ENCODE data around the gene PALLD.

The PALLD gene

DNA sequence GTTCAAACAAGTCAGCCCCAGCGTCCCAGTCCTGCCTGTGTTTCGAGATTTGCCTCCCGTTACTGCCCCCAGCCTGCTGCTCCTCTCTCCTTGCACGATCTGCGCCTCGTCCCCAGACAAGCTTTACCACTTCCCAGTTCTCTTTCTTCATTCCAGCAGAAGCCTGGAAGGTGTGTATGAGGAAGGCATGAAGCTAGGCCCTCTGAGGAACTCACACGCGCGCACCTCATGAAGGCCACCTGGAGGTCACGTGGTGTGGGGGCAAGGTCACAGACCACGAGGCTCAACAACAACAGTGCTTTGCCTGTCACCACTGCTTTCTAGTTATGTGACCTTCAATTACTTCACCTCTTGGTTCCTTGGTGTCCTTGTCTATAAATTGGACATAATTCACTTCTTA is 181.0 kb downstream of the PALLD start:
- no peak for TF ChIP-seq CTCF (conservative IDR thresholded peaks at IDR 0.05; ENCODE audit: low read depth, low read length)

DNA sequence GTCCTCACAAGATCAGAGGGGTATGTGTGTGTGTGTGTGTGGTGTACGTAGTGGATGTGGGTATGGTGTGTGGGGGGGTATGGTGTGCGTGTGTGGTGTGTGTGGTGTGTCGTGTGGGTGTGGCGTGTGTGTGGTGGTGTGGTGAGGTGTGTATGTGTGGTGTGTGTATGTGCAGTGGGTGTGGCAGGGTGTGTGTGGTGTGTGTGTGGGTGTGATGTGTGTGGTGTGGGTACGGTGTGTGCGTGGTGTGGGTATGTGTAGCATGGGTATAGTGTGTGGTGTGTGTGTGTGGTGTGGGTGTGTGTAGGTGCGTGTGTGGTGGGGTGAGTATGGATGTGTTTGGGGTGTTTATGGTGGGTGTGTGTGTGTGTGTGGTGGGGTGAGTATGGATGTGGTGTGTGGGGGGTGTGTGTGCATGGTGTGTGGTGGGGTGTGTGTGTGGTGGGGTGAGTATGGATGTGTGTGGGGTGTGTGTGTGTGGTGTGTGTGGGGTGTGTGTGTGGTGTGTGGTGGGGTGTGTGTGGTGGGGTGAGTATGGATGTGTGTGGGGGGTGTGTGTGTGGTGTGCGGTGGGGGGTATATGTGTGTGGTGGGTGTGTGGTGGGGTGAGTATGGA is 182.0 kb downstream of the PALLD start:
- DNase-seq (ENCODE audit: low read depth), result no peak
- no peak overlapping the region for H3K4me3 ChIP-seq (ENCODE audit: low read depth, low read length)
- no peak for TF ChIP-seq CTCF (conservative IDR thresholded peaks at IDR 0.05; ENCODE audit: low read depth, low read length)

More for the DNA sequence above, 181.0 kb downstream of the PALLD start:
- no peak for DNase-seq (ENCODE audit: low read depth)
- H3K4me3 ChIP-seq (ENCODE audit: low read depth, low read length), result no peak overlapping the region

DNA sequence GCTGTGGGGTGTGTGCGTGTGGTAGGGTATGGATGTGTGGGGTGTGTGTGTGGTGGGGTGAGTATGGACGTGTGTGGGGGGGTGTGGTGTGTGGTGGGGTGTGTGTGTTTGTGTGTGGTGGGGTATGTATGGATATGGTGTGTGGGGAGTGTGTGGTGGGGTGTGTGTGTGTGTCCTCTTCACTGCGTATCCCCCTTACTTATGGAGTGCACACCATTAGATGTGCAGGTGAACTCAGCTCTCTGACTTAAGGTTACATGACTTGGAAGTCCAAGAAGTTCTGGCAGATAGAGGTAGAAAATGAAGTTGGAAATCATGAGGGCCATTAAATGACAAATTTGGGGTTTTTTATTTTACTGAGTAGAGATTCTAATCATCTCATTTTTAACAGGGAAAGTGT is 182.5 kb downstream of the PALLD start:
- no peak overlapping the region for H3K4me3 ChIP-seq (ENCODE audit: low read depth, low read length)
- DNase-seq (ENCODE audit: low read depth), result no peak
- TF ChIP-seq CTCF (conservative IDR thresholded peaks at IDR 0.05; ENCODE audit: low read depth, low read length), result no peak

DNA sequence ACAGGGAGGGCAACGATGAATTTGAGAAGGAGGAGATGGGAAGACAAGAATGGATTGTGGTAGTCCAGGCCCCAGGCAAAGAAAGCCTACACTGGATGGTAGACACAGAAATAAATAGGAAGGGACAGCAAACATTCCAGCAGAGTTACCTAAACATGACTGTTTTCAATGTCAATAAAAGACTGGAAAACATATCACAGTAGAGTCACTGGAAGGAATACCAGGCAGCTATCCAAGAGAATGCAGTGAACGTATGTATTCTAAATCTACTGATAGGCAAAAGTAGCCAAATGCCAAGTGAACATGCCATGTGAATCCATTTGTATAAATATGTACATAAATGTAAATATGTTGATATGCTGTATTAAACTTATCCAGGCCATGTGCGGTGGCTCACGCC is 183.0 kb downstream of the PALLD start:
- no peak for DNase-seq (ENCODE audit: low read depth)
- H3K4me3 ChIP-seq (ENCODE audit: low read depth, low read length), result no peak overlapping the region
- TF ChIP-seq CTCF (conservative IDR thresholded peaks at IDR 0.05; ENCODE audit: low read depth, low read length), result no peak

DNA sequence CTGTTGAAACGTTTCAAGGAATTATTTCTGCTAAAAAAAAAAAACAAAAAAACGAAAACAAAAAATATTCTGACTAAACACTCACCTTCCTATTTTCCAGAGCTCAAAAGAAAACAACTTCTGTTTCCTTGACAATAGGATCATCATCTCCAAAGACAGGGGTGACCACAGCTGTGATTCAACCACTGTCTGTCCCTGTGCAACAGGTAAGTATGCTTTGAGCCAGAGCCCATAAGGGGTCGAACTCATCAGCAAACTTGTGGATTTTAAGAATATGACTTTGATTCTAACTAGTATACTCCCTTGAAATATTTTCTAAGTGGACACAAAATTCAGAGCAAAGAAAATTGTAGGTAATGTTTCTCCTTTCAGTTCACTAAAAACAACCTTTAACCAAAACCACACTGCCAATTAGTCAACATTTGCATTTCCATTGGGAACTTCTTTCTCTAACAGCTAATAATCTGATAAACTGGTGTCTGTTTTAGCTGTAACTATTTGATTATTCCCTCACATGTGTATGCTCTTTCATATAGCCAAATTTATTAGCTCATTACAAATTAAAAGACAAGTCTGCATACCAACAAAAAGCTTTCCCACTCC is 186.1 kb downstream of the PALLD start:
- no peak for TF ChIP-seq CTCF (conservative IDR thresholded peaks at IDR 0.05; ENCODE audit: low read depth, low read length)
- no peak for DNase-seq (ENCODE audit: low read depth)
- H3K4me3 ChIP-seq (ENCODE audit: low read depth, low read length), result no peak overlapping the region

DNA sequence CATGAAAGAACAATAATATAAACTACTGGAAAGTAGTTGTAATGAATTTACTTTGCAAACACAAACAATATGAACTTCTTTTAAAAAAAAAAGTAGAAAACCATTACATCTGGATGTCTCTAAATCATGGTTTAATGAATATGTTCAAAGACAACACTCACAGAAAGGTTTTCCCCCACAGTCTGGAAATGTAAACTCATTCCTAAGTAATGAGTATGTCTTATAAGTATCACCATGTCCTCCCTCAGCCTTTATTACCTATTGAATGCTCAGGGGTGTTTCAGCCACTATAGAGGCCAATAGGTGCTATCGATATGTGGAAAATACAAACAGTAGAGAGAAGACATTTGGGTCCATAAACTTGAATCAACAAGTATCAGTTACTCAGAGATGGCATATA is 186.7 kb downstream of the PALLD start:
- H3K4me3 ChIP-seq (ENCODE audit: low read depth, low read length), result no peak overlapping the region
- TF ChIP-seq CTCF (conservative IDR thresholded peaks at IDR 0.05; ENCODE audit: low read depth, low read length), result no peak
- peak; percentile 55 for DNase-seq (ENCODE audit: low read depth)

Data from choroid plexus epithelial cell (primary cell).